ENCODE measurements around the gene OCA2. TPM values are rescaled to one million over a fixed set of nuclear protein-coding genes. Genes with fewer than 3 reads are reported as not detected.
A peak's percentile ranks its signal among the peaks of the same experiment; 100 is the strongest.

OCA2 gene
- total RNA-seq, 1 donor from 2014 or later: 0.79 TPM

GRCh38 chr15:28110481-28110881 lies 11.4 kb upstream of the OCA2 start:
- Mint-ChIP-seq H3K4me3 (ENCODE audit: low read depth) (no peak overlapping the region), H3K27ac (no peak overlapping the region), H3K27me3 (peaks cover 27% of the 10 kb centered on the region), H3K4me1 (ENCODE audit: low read depth) (peaks cover 3% of the 10 kb centered on the region), H3K36me3 (ENCODE audit: insufficient read depth) (peaks cover 15% of the 10 kb centered on the region), H3K9me3 (ENCODE audit: low read depth) (no peaks in the 10 kb centered on the region)
- no peak for DNase-seq (ENCODE audit: low spot score, unreplicated experiment)
- no peak for TF ChIP-seq CTCF (IDR thresholded peaks at IDR 0.05; ENCODE audit: unreplicated experiment)

- no peak for DNase-seq (ENCODE audit: low spot score, unreplicated experiment)
Measured at GRCh38 chr15:28109626-28110455, 10.7 kb upstream of the OCA2 start.

GRCh38 chr15:28107904-28108275 lies 8.8 kb upstream of the OCA2 start:
- Mint-ChIP-seq H3K27me3 (peaks cover 47% of the 10 kb centered on the region), H3K9me3 (ENCODE audit: low read depth) (no peaks in the 10 kb centered on the region), H3K4me1 (ENCODE audit: low read depth) (peaks cover 3% of the 10 kb centered on the region), H3K27ac (no peak overlapping the region), H3K4me3 (ENCODE audit: low read depth) (peak overlapping the region; percentile 49), H3K36me3 (ENCODE audit: insufficient read depth) (peaks cover 14% of the 10 kb centered on the region)
- no peak for TF ChIP-seq CTCF (IDR thresholded peaks at IDR 0.05; ENCODE audit: unreplicated experiment)
- no peak for DNase-seq (ENCODE audit: low spot score, unreplicated experiment)

More at GRCh38 chr15:28109626-28110455, 10.7 kb upstream of the OCA2 start:
- Mint-ChIP-seq H3K9me3 (ENCODE audit: low read depth) (no peaks in the 10 kb centered on the region), H3K4me1 (ENCODE audit: low read depth) (peaks cover 3% of the 10 kb centered on the region), H3K36me3 (ENCODE audit: insufficient read depth) (peaks cover 14% of the 10 kb centered on the region), H3K27me3 (peaks cover 27% of the 10 kb centered on the region), H3K27ac (no peak overlapping the region), H3K4me3 (ENCODE audit: low read depth) (no peak overlapping the region)
- TF ChIP-seq CTCF (IDR thresholded peaks at IDR 0.05; ENCODE audit: unreplicated experiment): no peak

DNA sequence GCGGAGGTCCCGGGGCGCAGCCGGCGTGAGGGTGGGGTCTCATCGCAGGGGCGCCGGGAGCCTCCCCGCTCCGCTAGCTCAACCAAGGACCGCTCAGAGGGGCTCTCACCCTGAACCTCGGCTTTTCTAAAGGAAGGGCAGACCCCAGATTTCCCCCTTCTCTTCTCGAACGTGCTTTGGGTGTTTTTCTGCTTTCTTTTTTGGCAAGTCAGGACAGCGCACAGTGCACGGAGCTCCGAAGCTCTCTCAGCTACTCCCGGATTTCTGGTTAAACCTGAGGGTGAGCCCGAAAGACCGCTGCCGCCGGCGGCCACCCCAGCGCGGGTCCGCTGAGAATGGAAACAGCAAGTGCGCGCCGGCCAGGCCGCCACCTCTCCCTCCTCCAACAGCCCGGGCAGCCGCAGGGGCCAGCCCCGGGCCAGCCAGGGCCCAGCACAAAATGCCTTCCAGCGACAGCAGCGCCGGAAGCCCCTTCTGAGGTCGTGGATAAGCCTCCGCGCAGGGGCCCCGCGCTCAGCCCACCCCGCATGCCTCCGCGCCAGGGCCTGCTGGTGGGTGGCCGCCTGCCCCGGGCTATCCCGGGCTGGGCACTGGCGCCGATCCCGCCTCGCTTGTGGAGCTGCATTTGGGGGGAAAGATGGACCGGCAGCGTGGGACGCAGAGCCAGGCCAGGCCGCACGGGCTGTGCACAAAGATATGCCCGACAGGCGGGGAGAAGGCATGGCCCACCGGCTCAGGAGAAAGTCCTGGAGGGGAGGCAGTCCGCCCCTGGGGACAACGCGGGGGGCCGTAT lies 8.2 kb upstream of the OCA2 start:
- Mint-ChIP-seq H3K4me1 (ENCODE audit: low read depth) (peaks cover 3% of the 10 kb centered on the region), H3K36me3 (ENCODE audit: insufficient read depth) (peaks cover 14% of the 10 kb centered on the region), H3K9me3 (ENCODE audit: low read depth) (no peaks in the 10 kb centered on the region), H3K4me3 (ENCODE audit: low read depth) (peak overlapping the region; percentile 77), H3K27ac (peak overlapping the region; percentile 94), H3K27me3 (peaks cover 51% of the 10 kb centered on the region)
- peak; percentile 29 for DNase-seq (ENCODE audit: low spot score, unreplicated experiment)
- no peak for TF ChIP-seq CTCF (IDR thresholded peaks at IDR 0.05; ENCODE audit: unreplicated experiment)

- H3K36me3 Mint-ChIP-seq (ENCODE audit: insufficient read depth): peaks cover 7% of the 10 kb centered on the region
- no peak for TF ChIP-seq CTCF (IDR thresholded peaks at IDR 0.05; ENCODE audit: unreplicated experiment)
- H3K9me3 Mint-ChIP-seq (ENCODE audit: low read depth): no peaks in the 10 kb centered on the region
- peaks cover 59% of the 10 kb centered on the region for H3K27me3 Mint-ChIP-seq
- DNase-seq (ENCODE audit: low spot score, unreplicated experiment): no peak
- H3K4me3 Mint-ChIP-seq (ENCODE audit: low read depth): peak overlapping the region; percentile 23
- no peak overlapping the region for H3K27ac Mint-ChIP-seq
- peaks cover 3% of the 10 kb centered on the region for H3K4me1 Mint-ChIP-seq (ENCODE audit: low read depth)
Measured at GRCh38 chr15:28106294-28107110, 7.4 kb upstream of the OCA2 start.
